ENCODE results near the gene DIDO1.

DNA sequence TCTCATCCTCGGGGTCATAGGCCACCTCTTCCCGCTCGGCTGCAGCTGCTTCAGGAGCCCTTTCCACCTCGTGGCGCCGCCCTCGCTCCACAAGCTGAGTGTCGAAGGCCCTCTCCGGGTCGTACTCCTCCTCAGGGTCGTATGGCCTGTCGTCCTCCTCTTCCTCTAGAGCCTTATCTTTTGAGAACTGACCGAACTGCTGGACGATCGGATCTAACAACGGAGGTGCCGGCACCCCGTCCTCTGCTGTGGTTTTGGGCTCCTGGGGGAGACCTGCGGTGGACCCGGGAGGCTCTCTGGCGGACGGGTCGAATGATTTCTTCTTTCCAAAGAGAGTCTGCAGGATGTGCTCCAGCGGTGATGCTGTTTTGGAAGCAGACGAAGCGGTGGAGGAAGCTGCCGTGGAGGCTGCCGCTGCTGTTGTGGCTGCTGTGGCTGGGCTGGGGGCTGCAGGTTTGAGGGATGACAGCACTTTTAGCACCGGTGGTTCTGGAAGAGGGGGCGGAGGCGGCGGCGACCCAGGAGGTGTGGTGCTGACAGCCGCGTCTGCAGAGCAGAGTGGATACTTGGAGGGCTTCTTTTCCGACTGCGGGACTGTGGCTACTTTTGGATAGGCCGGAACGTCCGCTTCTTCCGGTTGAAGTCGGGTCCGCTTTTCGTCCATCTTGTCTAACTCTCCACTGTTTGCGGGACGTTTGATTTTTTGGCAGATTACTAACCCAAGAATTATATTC, 44.5 kb downstream of the DIDO1 start:
- TF ChIP-seq EP300 (IDR thresholded peaks at IDR 0.05; ENCODE audit: borderline replicate concordance in 1 of 2, low read depth in 1 of 2, low read length in 1 of 2) (no peak), GABPA (IDR thresholded peaks at IDR 0.05; ENCODE audit: low read depth) (no peak), YY1 (IDR thresholded peaks at IDR 0.05; ENCODE audit: low read depth) (no peak), USF2 (IDR thresholded peaks at IDR 0.05; ENCODE audit: borderline replicate concordance, low read depth, low read length) (no peak), SIN3A (IDR thresholded peaks at IDR 0.05; ENCODE audit: borderline replicate concordance, low read depth, low read length) (no peak), RAD21 (IDR thresholded peaks at IDR 0.05; ENCODE audit: low read length) (no peak), RFX5 (IDR thresholded peaks at IDR 0.05; ENCODE audit: low read length) (no peak), TAF1 (IDR thresholded peaks at IDR 0.05; ENCODE audit: borderline replicate concordance, low read depth, low read length) (no peak)
- TF ChIP-seq, protein P1, sequence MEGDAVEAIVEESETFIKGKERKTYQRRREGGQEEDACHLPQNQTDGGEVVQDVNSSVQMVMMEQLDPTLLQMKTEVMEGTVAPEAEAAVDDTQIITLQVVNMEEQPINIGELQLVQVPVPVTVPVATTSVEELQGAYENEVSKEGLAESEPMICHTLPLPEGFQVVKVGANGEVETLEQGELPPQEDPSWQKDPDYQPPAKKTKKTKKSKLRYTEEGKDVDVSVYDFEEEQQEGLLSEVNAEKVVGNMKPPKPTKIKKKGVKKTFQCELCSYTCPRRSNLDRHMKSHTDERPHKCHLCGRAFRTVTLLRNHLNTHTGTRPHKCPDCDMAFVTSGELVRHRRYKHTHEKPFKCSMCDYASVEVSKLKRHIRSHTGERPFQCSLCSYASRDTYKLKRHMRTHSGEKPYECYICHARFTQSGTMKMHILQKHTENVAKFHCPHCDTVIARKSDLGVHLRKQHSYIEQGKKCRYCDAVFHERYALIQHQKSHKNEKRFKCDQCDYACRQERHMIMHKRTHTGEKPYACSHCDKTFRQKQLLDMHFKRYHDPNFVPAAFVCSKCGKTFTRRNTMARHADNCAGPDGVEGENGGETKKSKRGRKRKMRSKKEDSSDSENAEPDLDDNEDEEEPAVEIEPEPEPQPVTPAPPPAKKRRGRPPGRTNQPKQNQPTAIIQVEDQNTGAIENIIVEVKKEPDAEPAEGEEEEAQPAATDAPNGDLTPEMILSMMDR (IDR thresholded peaks at IDR 0.05) = no peak
- TF ChIP-seq, protein P2, sequence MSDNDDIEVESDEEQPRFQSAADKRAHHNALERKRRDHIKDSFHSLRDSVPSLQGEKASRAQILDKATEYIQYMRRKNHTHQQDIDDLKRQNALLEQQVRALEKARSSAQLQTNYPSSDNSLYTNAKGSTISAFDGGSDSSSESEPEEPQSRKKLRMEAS (IDR thresholded peaks at IDR 0.05; ENCODE audit: low read depth) = no peak
